DND-41 (cell line): ENCODE measurements around the gene RPL41.

ENCODE experiments used
- EZH2 ChIP-seq: IDR thresholded peaks from 3 replicates; pipeline ENCODE4 v1.6.1; 2012; ENCODE audit warnings: borderline replicate concordance, low read depth, mild to moderate bottlenecking, moderate library complexity, low read length, inconsistent platforms; ENCODE audit not compliant: severe bottlenecking
- TF ChIP-seq, protein P1 (sequence below): IDR thresholded peaks from 2 replicates; pipeline ENCODE4 v1.5.1; 2012; ENCODE audit warnings: borderline replicate concordance, low read length, moderate library complexity, mild to moderate bottlenecking; ENCODE audit not compliant: poor library complexity, severe bottlenecking; ENCODE audit errors: extremely low read depth

DNA sequence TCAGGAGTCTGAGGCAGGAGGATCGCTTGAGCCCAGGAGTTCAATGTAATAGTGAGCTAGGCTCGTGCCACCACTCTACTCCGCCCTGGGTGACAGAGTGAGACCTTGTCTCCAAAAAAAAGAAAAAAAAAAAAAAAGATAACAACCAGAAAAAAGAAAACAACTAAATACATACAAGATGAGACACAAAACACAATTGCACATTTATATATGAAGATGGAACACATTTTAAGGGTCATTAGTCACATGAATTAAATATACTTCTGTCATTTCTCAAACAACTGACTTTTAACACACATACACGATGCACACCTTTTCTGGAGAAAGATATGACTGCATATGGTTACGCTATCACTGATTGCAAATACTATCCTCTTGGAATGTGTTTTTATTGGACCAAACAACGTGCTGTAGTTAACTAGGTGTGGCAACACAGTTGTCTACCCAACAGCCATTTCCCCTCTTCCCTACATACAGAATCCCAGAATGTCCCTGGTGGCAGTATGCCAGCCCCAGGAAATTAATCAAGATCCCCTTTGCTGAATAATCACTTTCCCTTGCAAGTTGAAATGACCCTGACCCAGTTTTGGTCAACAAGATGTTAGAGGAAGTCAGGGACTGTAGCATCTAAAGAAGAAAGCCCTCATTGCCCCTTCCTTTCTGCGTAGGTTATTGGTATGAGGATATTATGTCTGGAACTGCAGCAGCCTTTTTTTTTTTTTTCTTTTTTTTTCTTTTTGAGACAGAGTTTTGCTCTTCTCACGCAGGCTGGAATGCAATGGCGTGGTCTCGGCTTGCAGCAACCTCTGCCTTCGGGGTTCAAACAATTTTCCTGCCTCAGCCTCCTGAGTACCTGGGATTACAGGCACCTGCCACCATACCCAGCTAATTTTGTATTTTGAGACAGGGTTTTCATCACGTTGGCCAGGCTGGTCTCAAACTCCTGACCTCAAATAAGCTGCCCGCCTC lies 30.3 kb downstream of the RPL41 start:
- TF ChIP-seq, protein P1, sequence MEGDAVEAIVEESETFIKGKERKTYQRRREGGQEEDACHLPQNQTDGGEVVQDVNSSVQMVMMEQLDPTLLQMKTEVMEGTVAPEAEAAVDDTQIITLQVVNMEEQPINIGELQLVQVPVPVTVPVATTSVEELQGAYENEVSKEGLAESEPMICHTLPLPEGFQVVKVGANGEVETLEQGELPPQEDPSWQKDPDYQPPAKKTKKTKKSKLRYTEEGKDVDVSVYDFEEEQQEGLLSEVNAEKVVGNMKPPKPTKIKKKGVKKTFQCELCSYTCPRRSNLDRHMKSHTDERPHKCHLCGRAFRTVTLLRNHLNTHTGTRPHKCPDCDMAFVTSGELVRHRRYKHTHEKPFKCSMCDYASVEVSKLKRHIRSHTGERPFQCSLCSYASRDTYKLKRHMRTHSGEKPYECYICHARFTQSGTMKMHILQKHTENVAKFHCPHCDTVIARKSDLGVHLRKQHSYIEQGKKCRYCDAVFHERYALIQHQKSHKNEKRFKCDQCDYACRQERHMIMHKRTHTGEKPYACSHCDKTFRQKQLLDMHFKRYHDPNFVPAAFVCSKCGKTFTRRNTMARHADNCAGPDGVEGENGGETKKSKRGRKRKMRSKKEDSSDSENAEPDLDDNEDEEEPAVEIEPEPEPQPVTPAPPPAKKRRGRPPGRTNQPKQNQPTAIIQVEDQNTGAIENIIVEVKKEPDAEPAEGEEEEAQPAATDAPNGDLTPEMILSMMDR: no peak
- TF ChIP-seq EZH2: no peak
